CD4-positive, CD25-positive, alpha-beta regulatory T cell (primary cell): ENCODE measurements around the gene BACE1. TPM values are rescaled to one million over a fixed set of nuclear protein-coding genes. Genes with fewer than 3 reads are reported as not detected.
A peak's percentile ranks its signal among the peaks of the same experiment; 100 is the strongest.

ENCODE experiments used
- ATAC-seq, 2 donors: fragments of 150-1000 bp; cut with Tn5 transposase; one replicate each; pipeline ENCODE4 v1.10.0; 2021; ENCODE audit warnings: low read depth in 2 of 2, moderate number of reproducible peaks in 2 of 2, moderate library complexity in 1 of 2
- DNase-seq, 3 donors: peaks; one replicate each; pipeline versions ENCODE4 v3.0.0 to v3.0.0-alpha.2; 2012 to 2022; ENCODE audit warnings: mixed read lengths in 1 of 3
- H3K27ac ChIP-seq: one replicate; pipeline ENCODE4 v1.7.0; 2013; ENCODE audit warnings: mild to moderate bottlenecking, low read length; ENCODE audit not compliant: insufficient read depth, poor library complexity, severe bottlenecking
- H3K27me3 ChIP-seq: one replicate; pipeline ENCODE4 v1.7.0; 2013; ENCODE audit warnings: low read length; ENCODE audit not compliant: control insufficient read depth, insufficient read depth
- H3K36me3 ChIP-seq: one replicate; pipeline ENCODE4 v1.7.0; 2013; ENCODE audit warnings: mild to moderate bottlenecking, low read length, moderate library complexity; ENCODE audit not compliant: control insufficient read depth, insufficient read depth
- H3K4me1 ChIP-seq: 2 replicates; pipeline ENCODE4 v1.7.0; 2013; ENCODE audit warnings: mild to moderate bottlenecking, low read length; ENCODE audit not compliant: insufficient read depth, control insufficient read depth, poor library complexity, severe bottlenecking
- H3K4me3 ChIP-seq: one replicate; pipeline ENCODE4 v1.7.0; 2013; ENCODE audit warnings: low read depth, mild to moderate bottlenecking, low read length, moderate library complexity
- H3K9me3 ChIP-seq, 2 experiments: 1 replicate in 1 of 2; 2 replicates in 1 of 2; pipeline ENCODE4 v1.7.0; 2013; ENCODE audit warnings: low read length in 2 of 2, mild to moderate bottlenecking in 1 of 2, moderate library complexity in 1 of 2; ENCODE audit not compliant: control insufficient read depth in 2 of 2
- H3K27ac Mint-ChIP-seq, 3 donors: one replicate each; pipeline ENCODE4 v1.8.0; 2020 to 2022; ENCODE audit warnings: mild to moderate bottlenecking in 3 of 3, mixed read lengths in 3 of 3, moderate library complexity in 2 of 3
- H3K27me3 Mint-ChIP-seq: one replicate; pipeline ENCODE4 v1.8.0; 2022; ENCODE audit warnings: mild to moderate bottlenecking, mixed read lengths
- H3K36me3 Mint-ChIP-seq: one replicate; pipeline ENCODE4 v1.8.0; 2020; ENCODE audit warnings: mixed read lengths
- H3K4me1 Mint-ChIP-seq, 4 donors: one replicate each; pipeline ENCODE4 v1.8.0; 2020 to 2022; ENCODE audit warnings: mixed read lengths in 4 of 4, mild to moderate bottlenecking in 1 of 4
- H3K4me3 Mint-ChIP-seq, 4 donors: one replicate each; pipeline ENCODE4 v1.8.0; 2020 to 2022; ENCODE audit warnings: mild to moderate bottlenecking in 4 of 4, mixed read lengths in 4 of 4, moderate library complexity in 3 of 4
- H3K9me3 Mint-ChIP-seq, 7 donors: one replicate each; pipeline ENCODE4 v1.8.0; 2020 to 2022; ENCODE audit warnings: mixed read lengths in 7 of 7, mild to moderate bottlenecking in 3 of 7, moderate library complexity in 2 of 7
- polyA plus RNA-seq, 4 donors: library from polyadenylated mRNA; unstranded; fragments of 300-500 nt; fragmentation: Illumina TruSeq; gene quantifications; one replicate each; pipeline ENCODE4 v1.2.3, GENCODE V29; 2021
- total RNA-seq: library from RNA; stranded (reverse); gene quantifications from one replicate; pipeline ENCODE4 v1.2.3, GENCODE V29; 2022

The BACE1 gene
- 6.9 TPM for total RNA-seq
- 1 to 10 TPM; 1.1 to 2.0 (median 1.4) TPM for polyA plus RNA-seq

- Mint-ChIP-seq H3K27ac (peak within 1 kb of the TSS; percentile 48 to 72 (median 71)), H3K4me1 (peaks cover 4 to 16% (median 10%) of the 10 kb centered on the region in 4 donors), H3K36me3 (no peaks in the 10 kb centered on the region), H3K4me3 (peak within 1 kb of the TSS; percentile 74 to 90 (median 88)), H3K27me3 (peaks cover 66% of the 10 kb centered on the region), H3K9me3 (no peaks in the 10 kb centered on the region)
- Histone ChIP-seq H3K9me3 (no peaks in the 10 kb centered on the region), H3K4me1 (peaks cover 17% of the 10 kb centered on the region), H3K36me3 (no peaks in the 10 kb centered on the region), H3K4me3 (peak within 1 kb of the TSS; percentile 60), H3K27ac (no peak within 1 kb of the TSS), H3K27me3 (peaks cover 6% of the 10 kb centered on the region)
- DNase-seq (peak in 1 of 3 donors; percentile 19), ATAC-seq (peak in 1 of 2 donors; percentile 29)
These were observed at the start of gene BACE1 for GRCh38 chr11:117316197-117316961. TSS of gene BACE1 (minus strand) at chr11:117316256. CDS start at chr11:117315795, 461 bp downstream.

- Histone ChIP-seq H3K36me3 (peaks cover 46% of the 10 kb centered on the region), H3K4me1 (no peaks in the 10 kb centered on the region), H3K9me3 (no peaks in the 10 kb centered on the region), H3K27ac (no peak overlapping the region), H3K27me3 (no peaks in the 10 kb centered on the region), H3K4me3 (no peak overlapping the region)
- no peaks in the 10 kb centered on the region for H3K27me3 Mint-ChIP-seq
- no peaks in the 10 kb centered on the region for H3K9me3 Mint-ChIP-seq
- no peak for DNase-seq
- no peak for ATAC-seq
- H3K36me3 Mint-ChIP-seq, result peaks cover 66% of the 10 kb centered on the region
- no peak overlapping the region for H3K4me3 Mint-ChIP-seq
- no peak overlapping the region for H3K27ac Mint-ChIP-seq
- peaks cover 0 to 3% (median under 1%) of the 10 kb centered on the region in 4 donors for H3K4me1 Mint-ChIP-seq
These were observed 45.4 kb upstream of the BACE1 start for GRCh38 chr11:117361432-117361831.

- H3K4me1 Mint-ChIP-seq, result peaks cover 0 to 9% (median under 1%) of the 10 kb centered on the region in 4 donors
- Histone ChIP-seq H3K4me3 (no peak overlapping the region), H3K27me3 (no peaks in the 10 kb centered on the region), H3K36me3 (peaks cover 42% of the 10 kb centered on the region), H3K4me1 (no peaks in the 10 kb centered on the region), H3K27ac (no peak overlapping the region), H3K9me3 (no peaks in the 10 kb centered on the region)
- ATAC-seq (no peak), DNase-seq (peak in 1 of 3 donors; percentile 8)
- no peaks in the 10 kb centered on the region for H3K27me3 Mint-ChIP-seq
- no peak overlapping the region for H3K27ac Mint-ChIP-seq
- H3K36me3 Mint-ChIP-seq, result peaks cover 53% of the 10 kb centered on the region
- H3K9me3 Mint-ChIP-seq, result no peaks in the 10 kb centered on the region
- H3K4me3 Mint-ChIP-seq, result no peak overlapping the region
These were observed 40.3 kb upstream of the BACE1 start for GRCh38 chr11:117356126-117356890.

DNA sequence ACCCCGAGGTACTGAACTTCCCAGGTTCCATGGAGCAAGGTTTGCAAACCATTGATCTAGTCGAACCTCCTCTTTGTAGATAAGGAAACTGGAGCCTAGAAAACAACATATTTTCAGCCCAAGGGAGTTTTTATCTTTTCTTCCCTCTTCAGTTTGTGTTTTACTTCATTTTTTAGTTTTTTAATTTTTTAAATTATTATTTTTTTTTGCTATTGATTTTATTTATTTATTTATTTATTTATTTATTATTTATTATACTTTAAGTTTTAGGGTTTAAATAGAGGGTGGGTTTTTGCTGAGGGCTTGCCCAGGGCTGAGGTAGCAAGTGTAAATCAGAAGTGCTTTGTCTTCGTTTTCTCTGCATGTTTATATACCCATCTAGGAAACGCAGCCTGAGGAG lies 38.5 kb upstream of the BACE1 start:
- no peak overlapping the region for H3K27ac ChIP-seq
- H3K36me3 Mint-ChIP-seq, result peaks cover 49% of the 10 kb centered on the region
- H3K4me3 ChIP-seq, result no peak overlapping the region
- ATAC-seq (no peak), DNase-seq (no peak)
- no peaks in the 10 kb centered on the region for H3K9me3 Mint-ChIP-seq
- H3K4me1 ChIP-seq, result no peaks in the 10 kb centered on the region
- no peaks in the 10 kb centered on the region for H3K27me3 Mint-ChIP-seq
- no peaks in the 10 kb centered on the region for H3K9me3 ChIP-seq
- no peaks in the 10 kb centered on the region for H3K27me3 ChIP-seq
- H3K36me3 ChIP-seq, result peaks cover 43% of the 10 kb centered on the region
- H3K4me3 Mint-ChIP-seq, result no peak overlapping the region
- H3K27ac Mint-ChIP-seq, result peak overlapping the region in 2 of 3 donors; percentile 48 to 76
- peaks cover 0 to 9% (median 5%) of the 10 kb centered on the region in 4 donors for H3K4me1 Mint-ChIP-seq

- Histone ChIP-seq H3K36me3 (peaks cover 49% of the 10 kb centered on the region), H3K4me1 (no peaks in the 10 kb centered on the region), H3K9me3 (no peaks in the 10 kb centered on the region), H3K27ac (no peak overlapping the region), H3K27me3 (no peaks in the 10 kb centered on the region), H3K4me3 (no peak overlapping the region)
- H3K4me3 Mint-ChIP-seq, result no peak overlapping the region
- peak overlapping the region in 1 of 3 donors; percentile 25 for H3K27ac Mint-ChIP-seq
- H3K36me3 Mint-ChIP-seq, result peaks cover 44% of the 10 kb centered on the region
- DNase-seq (no peak), ATAC-seq (no peak)
- H3K9me3 Mint-ChIP-seq, result no peaks in the 10 kb centered on the region
- H3K27me3 Mint-ChIP-seq, result no peaks in the 10 kb centered on the region
- H3K4me1 Mint-ChIP-seq, result peaks cover 0 to 14% (median 6%) of the 10 kb centered on the region in 4 donors
These were observed 29.0 kb upstream of the BACE1 start for GRCh38 chr11:117345039-117345438.

- Mint-ChIP-seq H3K27me3 (no peaks in the 10 kb centered on the region), H3K9me3 (no peaks in the 10 kb centered on the region), H3K27ac (no peak overlapping the region), H3K36me3 (peaks cover 41% of the 10 kb centered on the region), H3K4me1 (peaks cover 5 to 29% (median 13%) of the 10 kb centered on the region in 4 donors), H3K4me3 (no peak overlapping the region)
- no peaks in the 10 kb centered on the region for H3K4me1 ChIP-seq
- H3K9me3 ChIP-seq, result no peaks in the 10 kb centered on the region
- DNase-seq (no peak), ATAC-seq (no peak)
- H3K27me3 ChIP-seq, result no peaks in the 10 kb centered on the region
- H3K27ac ChIP-seq, result no peak overlapping the region
- H3K4me3 ChIP-seq, result no peak overlapping the region
- H3K36me3 ChIP-seq, result peaks cover 36% of the 10 kb centered on the region
These were observed 21.0 kb upstream of the BACE1 start for GRCh38 chr11:117337076-117337475.

GRCh38 chr11:117335399-117335798 lies 19.3 kb upstream of the BACE1 start:
- Histone ChIP-seq H3K27ac (no peak overlapping the region), H3K27me3 (no peaks in the 10 kb centered on the region), H3K4me1 (peaks cover 4% of the 10 kb centered on the region), H3K4me3 (no peak overlapping the region), H3K36me3 (peaks cover 23% of the 10 kb centered on the region), H3K9me3 (no peaks in the 10 kb centered on the region)
- no peak for DNase-seq
- Mint-ChIP-seq H3K27ac (peak overlapping the region in 2 of 3 donors; percentile 26 to 51), H3K36me3 (peaks cover 35% of the 10 kb centered on the region), H3K4me3 (no peak overlapping the region), H3K9me3 (no peaks in the 10 kb centered on the region), H3K4me1 (peaks cover 11 to 40% (median 19%) of the 10 kb centered on the region in 4 donors), H3K27me3 (no peaks in the 10 kb centered on the region)
- no peak for ATAC-seq
